Thyroid gland (tissue), 4 donors: ENCODE data around the gene MAP3K6.
"Not testable (repeated sequence)": the region's sequence is repeated elsewhere in the genome, so short reads cannot be mapped to it uniquely, and the experiment has no call there.

Experiments used
- CTCF ChIP-seq, 6 experiments: fragments of 200-600 bp in 3 of 6; fragments of 450-650 bp in 3 of 6; sonication (generic) in 3 of 6; IDR thresholded peaks; one replicate each; pipeline ENCODE4 v1.5.1; 2016 to 2019; ENCODE audit warnings: antibody characterized with exemption in 6 of 6, mild to moderate bottlenecking in 2 of 6, inconsistent platforms in 1 of 6, moderate library complexity in 1 of 6
- POLR2A ChIP-seq, 2 donors: fragments of 450-650 bp; IDR thresholded peaks; one replicate each; pipeline ENCODE4 v1.6.1; 2017; ENCODE audit warnings: antibody characterized with exemption in 2 of 2, mild to moderate bottlenecking in 2 of 2, moderate library complexity in 1 of 2

DNA sequence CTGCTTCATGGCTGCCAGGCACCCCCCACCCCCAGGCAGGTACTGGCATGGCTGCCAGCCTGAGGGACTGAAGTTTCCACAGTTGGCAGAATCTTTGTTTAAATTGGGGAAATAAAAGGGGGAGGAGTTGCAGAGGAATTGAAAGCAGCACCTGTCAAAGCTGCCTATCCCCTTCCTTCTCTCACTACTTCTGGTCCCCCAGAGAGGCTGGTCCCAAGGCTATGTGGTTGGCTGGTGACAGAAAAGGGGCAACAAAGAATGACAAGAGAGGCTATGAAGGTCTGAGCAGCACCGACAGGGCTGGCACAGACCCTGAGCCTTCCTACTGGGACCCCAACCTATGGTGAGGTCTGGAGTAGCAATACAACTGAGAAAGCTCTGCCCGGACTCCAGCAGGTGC, 40.0 kb upstream of the MAP3K6 start:
- TF ChIP-seq CTCF, POLR2A (IDR thresholded peaks at IDR 0.05): not testable (repeated sequence)
